Measurements from ENCODE around the gene SPCS1.

GRCh38 chr3:52742418-52743041, 36.6 kb downstream of the SPCS1 start:
- TF ChIP-seq, protein P1, sequence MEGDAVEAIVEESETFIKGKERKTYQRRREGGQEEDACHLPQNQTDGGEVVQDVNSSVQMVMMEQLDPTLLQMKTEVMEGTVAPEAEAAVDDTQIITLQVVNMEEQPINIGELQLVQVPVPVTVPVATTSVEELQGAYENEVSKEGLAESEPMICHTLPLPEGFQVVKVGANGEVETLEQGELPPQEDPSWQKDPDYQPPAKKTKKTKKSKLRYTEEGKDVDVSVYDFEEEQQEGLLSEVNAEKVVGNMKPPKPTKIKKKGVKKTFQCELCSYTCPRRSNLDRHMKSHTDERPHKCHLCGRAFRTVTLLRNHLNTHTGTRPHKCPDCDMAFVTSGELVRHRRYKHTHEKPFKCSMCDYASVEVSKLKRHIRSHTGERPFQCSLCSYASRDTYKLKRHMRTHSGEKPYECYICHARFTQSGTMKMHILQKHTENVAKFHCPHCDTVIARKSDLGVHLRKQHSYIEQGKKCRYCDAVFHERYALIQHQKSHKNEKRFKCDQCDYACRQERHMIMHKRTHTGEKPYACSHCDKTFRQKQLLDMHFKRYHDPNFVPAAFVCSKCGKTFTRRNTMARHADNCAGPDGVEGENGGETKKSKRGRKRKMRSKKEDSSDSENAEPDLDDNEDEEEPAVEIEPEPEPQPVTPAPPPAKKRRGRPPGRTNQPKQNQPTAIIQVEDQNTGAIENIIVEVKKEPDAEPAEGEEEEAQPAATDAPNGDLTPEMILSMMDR (IDR thresholded peaks at IDR 0.05) = peak; percentile 27 to 64 (median 60)
- TF ChIP-seq POLR2A (IDR thresholded peaks at IDR 0.05) = no peak
